Measurements from ENCODE around the gene ITGB2. TPM values are rescaled to one million over a fixed set of nuclear protein-coding genes. Genes with fewer than 3 reads are reported as not detected.
"Not testable (repeated sequence)": the region's sequence is repeated elsewhere in the genome, so short reads cannot be mapped to it uniquely, and the experiment has no call there.

ITGB2 gene
- total and polyA plus RNA-seq, 2 donors from 2014 or later = 9.5 to 111 TPM

DNA sequence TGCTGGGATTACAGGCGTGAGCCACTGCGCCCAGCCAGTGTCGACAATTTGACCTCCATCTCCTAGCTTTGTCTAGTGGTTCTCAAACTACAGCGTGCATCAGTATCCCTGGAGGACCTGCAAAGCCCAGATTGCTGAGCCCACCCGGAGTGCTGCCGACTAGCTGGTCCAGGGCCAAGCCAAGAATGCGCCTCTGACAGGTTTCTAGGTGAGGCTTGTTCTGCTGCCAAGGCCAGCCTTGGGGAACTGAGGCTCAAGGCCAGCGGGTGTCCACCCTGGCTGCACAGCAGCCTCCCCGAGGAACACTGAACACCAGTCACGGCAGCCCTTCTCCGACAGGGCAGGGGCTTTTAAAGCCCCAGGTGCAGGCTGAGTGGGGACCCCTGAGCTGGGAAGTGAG, 37.4 kb downstream of the ITGB2 start:
- no peak overlapping the region for H3K9ac ChIP-seq (ENCODE audit: low read length in 3 of 3)
- intact Hi-C loops (cut with DNase I) = no loop called here
- no peaks in the 10 kb centered on the region for H3K36me3 ChIP-seq (ENCODE audit: control insufficient read depth in 2 of 3, insufficient read depth in 3 of 3, low read length in 3 of 3)
- no peak overlapping the region for H3K27ac ChIP-seq (ENCODE audit: low read depth in 2 of 2, low read length in 2 of 2)
- no peak overlapping the region for H3K4me3 ChIP-seq (ENCODE audit: low read length in 3 of 3)
- FAIRE-seq (no peak), DNase-seq (peak in 1 of 5 donors; percentile 68)
- H3K27me3 ChIP-seq (ENCODE audit: control insufficient read depth, insufficient read depth, low read length) = no peaks in the 10 kb centered on the region
- TF ChIP-seq, protein P1, sequence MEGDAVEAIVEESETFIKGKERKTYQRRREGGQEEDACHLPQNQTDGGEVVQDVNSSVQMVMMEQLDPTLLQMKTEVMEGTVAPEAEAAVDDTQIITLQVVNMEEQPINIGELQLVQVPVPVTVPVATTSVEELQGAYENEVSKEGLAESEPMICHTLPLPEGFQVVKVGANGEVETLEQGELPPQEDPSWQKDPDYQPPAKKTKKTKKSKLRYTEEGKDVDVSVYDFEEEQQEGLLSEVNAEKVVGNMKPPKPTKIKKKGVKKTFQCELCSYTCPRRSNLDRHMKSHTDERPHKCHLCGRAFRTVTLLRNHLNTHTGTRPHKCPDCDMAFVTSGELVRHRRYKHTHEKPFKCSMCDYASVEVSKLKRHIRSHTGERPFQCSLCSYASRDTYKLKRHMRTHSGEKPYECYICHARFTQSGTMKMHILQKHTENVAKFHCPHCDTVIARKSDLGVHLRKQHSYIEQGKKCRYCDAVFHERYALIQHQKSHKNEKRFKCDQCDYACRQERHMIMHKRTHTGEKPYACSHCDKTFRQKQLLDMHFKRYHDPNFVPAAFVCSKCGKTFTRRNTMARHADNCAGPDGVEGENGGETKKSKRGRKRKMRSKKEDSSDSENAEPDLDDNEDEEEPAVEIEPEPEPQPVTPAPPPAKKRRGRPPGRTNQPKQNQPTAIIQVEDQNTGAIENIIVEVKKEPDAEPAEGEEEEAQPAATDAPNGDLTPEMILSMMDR (IDR thresholded peaks at IDR 0.05; ENCODE audit: borderline replicate concordance, extremely low read depth, insufficient read depth) = no peak
- peaks cover 0 to 18% (median 10%) of the 10 kb centered on the region in 3 donors for H3K4me1 ChIP-seq (ENCODE audit: control insufficient read depth in 2 of 3, insufficient read depth in 2 of 3, low read depth in 1 of 3, low read length in 3 of 3)
- no peaks in the 10 kb centered on the region for H3K9me3 ChIP-seq (ENCODE audit: control insufficient read depth in 2 of 3, insufficient read depth in 1 of 3, low read length in 3 of 3)

- FAIRE-seq (no peak), DNase-seq (peak in 4 of 5 donors; percentile 47 to 66 (median 61))
- H3K4me3 ChIP-seq (ENCODE audit: low read length in 3 of 3) = no peak overlapping the region
- H3K27ac ChIP-seq (ENCODE audit: low read depth in 2 of 2, low read length in 2 of 2) = peak overlapping the region in 1 of 2 donors; percentile 45
- TF ChIP-seq, protein P1 (IDR thresholded peaks at IDR 0.05; ENCODE audit: borderline replicate concordance, extremely low read depth, insufficient read depth) = no peak
- H3K9ac ChIP-seq (ENCODE audit: low read length in 3 of 3) = no peak overlapping the region
- intact Hi-C loops (cut with DNase I) = no loop called here
- H3K9me3 ChIP-seq (ENCODE audit: control insufficient read depth in 2 of 3, insufficient read depth in 1 of 3, low read length in 3 of 3) = no peaks in the 10 kb centered on the region
- H3K27me3 ChIP-seq (ENCODE audit: control insufficient read depth, insufficient read depth, low read length) = no peaks in the 10 kb centered on the region
- H3K36me3 ChIP-seq (ENCODE audit: control insufficient read depth in 2 of 3, insufficient read depth in 3 of 3, low read length in 3 of 3) = no peaks in the 10 kb centered on the region
- peaks cover 0 to 18% (median 10%) of the 10 kb centered on the region in 3 donors for H3K4me1 ChIP-seq (ENCODE audit: control insufficient read depth in 2 of 3, insufficient read depth in 2 of 3, low read depth in 1 of 3, low read length in 3 of 3)
Observed at GRCh38 chr21:44881198-44881872, 39.4 kb downstream of the ITGB2 start.

DNA sequence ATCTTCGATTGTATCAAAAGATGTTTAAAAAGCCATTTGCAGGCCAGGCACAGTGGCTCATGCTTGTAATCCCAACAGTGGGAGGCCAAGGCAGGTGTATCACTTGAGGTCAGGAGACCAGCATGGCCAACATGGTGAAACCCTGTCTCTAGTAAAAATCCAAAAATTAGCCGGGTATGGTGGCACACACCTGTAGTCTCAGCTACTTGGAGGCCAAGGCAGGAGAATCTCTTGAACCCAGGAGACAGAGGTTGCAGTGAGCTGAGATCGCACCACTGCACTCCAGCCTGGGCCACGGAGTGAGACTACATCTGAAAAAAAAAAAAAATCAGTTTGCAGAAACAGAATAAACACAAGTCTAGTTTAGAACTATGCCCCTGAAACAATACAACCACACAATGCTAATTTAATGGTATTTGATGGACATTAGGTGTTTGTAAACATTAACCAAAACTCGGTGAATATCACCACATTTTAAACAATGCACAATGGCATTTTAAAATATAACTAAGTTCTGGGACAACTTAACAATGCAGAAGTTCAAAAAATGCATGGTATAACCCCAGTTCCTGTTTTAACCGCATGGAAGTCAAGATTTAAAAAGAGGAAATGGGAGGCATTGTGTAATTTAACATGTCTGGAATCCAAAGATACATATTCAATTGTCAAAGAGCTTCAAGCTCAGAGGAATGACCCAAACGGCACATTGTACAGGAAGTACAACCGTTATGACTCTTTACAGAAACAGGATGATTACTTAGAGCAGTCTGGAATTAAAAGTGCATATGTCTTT, 40.1 kb downstream of the ITGB2 start:
- Histone ChIP-seq H3K36me3 (ENCODE audit: control insufficient read depth in 2 of 3, insufficient read depth in 3 of 3, low read length in 3 of 3) (no peaks in the 10 kb centered on the region), H3K27me3 (ENCODE audit: control insufficient read depth, insufficient read depth, low read length) (no peaks in the 10 kb centered on the region), H3K9me3 (ENCODE audit: control insufficient read depth in 2 of 3, insufficient read depth in 1 of 3, low read length in 3 of 3) (no peaks in the 10 kb centered on the region), H3K4me3 (ENCODE audit: low read length in 3 of 3) (no peak overlapping the region), H3K9ac (ENCODE audit: low read length in 3 of 3) (no peak overlapping the region), H3K27ac (ENCODE audit: low read depth in 2 of 2, low read length in 2 of 2) (peak overlapping the region in 1 of 2 donors; percentile 45), H3K4me1 (ENCODE audit: control insufficient read depth in 2 of 3, insufficient read depth in 2 of 3, low read depth in 1 of 3, low read length in 3 of 3) (peaks cover 0 to 18% (median 10%) of the 10 kb centered on the region in 3 donors)
- no peak for FAIRE-seq
- TF ChIP-seq, protein P1 (IDR thresholded peaks at IDR 0.05; ENCODE audit: borderline replicate concordance, extremely low read depth, insufficient read depth) = no peak
- intact Hi-C loops (cut with DNase I) = no loop called here
- DNase-seq = peak in 1 of 5 donors; percentile 34

GRCh38 chr21:44879238-44879637, 41.5 kb downstream of the ITGB2 start:
- H3K9me3 ChIP-seq (ENCODE audit: control insufficient read depth in 2 of 3, insufficient read depth in 1 of 3, low read length in 3 of 3); DNase-seq; H3K27me3 ChIP-seq (ENCODE audit: control insufficient read depth, insufficient read depth, low read length); H3K4me3 ChIP-seq (ENCODE audit: low read length in 3 of 3); H3K36me3 ChIP-seq (ENCODE audit: control insufficient read depth in 2 of 3, insufficient read depth in 3 of 3, low read length in 3 of 3); FAIRE-seq; H3K9ac ChIP-seq (ENCODE audit: low read length in 3 of 3); H3K27ac ChIP-seq (ENCODE audit: low read depth in 2 of 2, low read length in 2 of 2); intact Hi-C loops (cut with DNase I): not testable (repeated sequence)
- H3K4me1 ChIP-seq (ENCODE audit: control insufficient read depth in 2 of 3, insufficient read depth in 2 of 3, low read depth in 1 of 3, low read length in 3 of 3) = peaks cover 0 to 18% (median 12%) of the 10 kb centered on the region in 3 donors

Data from kidney (tissue), 14 donors.